Astrocyte of the cerebellum (primary cell): Measurements from ENCODE around the gene CD1C.
"Not testable (repeated sequence)": the region's sequence is repeated elsewhere in the genome, so short reads cannot be mapped to it uniquely, and the experiment has no call there.

Source experiments
- DNase-seq: peaks from one replicate; pipeline ENCODE4 v3.0.0-alpha.2; 2011; ENCODE audit warnings: low read depth
- H3K4me3 ChIP-seq: 2 replicates; pipeline ENCODE4 v1.5.1; 2011; ENCODE audit warnings: mild to moderate bottlenecking, low read depth, low read length, moderate library complexity
- in situ Hi-C: cut with HindIII; loops from 2 replicates; pipeline ENCODE4 v1.10.0; 2017; ENCODE audit warnings: low sequenced_read_pairs
- TF ChIP-seq, protein P1 (sequence below): IDR thresholded peaks from 2 replicates; pipeline ENCODE4 v1.5.1; 2012; ENCODE audit warnings: low read length, low read depth, moderate library complexity, mild to moderate bottlenecking; ENCODE audit errors: missing control alignments

CD1C gene

DNA sequence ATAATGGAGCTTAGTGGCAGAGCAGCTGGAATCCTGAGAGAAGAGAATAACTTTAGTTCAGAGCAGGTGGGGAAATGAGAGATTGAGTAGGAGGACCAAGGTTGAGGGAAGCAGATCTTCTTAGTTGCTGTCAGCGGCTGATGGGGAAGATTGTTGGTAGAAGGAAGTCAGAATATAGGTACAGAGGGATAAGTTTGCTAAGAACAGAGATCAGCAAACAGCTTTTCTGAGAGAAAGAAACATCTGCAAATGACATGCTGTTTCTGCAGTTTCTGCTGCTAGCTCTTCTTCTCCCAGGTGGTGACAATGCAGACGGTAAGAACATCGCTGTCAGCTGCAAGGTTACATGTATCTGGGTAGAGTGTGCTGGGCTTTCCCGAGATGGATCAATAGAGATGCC is at the start of gene CD1C:
CD1C (plus strand) TSS at position 113 of the 400 bp plus-strand sequence; CDS start at position 255, 142 bp downstream.
- in situ Hi-C loops = no loop called here
- H3K4me3 ChIP-seq = no peak within 1 kb of the TSS
- no peak for DNase-seq
- TF ChIP-seq, protein P1, sequence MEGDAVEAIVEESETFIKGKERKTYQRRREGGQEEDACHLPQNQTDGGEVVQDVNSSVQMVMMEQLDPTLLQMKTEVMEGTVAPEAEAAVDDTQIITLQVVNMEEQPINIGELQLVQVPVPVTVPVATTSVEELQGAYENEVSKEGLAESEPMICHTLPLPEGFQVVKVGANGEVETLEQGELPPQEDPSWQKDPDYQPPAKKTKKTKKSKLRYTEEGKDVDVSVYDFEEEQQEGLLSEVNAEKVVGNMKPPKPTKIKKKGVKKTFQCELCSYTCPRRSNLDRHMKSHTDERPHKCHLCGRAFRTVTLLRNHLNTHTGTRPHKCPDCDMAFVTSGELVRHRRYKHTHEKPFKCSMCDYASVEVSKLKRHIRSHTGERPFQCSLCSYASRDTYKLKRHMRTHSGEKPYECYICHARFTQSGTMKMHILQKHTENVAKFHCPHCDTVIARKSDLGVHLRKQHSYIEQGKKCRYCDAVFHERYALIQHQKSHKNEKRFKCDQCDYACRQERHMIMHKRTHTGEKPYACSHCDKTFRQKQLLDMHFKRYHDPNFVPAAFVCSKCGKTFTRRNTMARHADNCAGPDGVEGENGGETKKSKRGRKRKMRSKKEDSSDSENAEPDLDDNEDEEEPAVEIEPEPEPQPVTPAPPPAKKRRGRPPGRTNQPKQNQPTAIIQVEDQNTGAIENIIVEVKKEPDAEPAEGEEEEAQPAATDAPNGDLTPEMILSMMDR = no peak

DNA sequence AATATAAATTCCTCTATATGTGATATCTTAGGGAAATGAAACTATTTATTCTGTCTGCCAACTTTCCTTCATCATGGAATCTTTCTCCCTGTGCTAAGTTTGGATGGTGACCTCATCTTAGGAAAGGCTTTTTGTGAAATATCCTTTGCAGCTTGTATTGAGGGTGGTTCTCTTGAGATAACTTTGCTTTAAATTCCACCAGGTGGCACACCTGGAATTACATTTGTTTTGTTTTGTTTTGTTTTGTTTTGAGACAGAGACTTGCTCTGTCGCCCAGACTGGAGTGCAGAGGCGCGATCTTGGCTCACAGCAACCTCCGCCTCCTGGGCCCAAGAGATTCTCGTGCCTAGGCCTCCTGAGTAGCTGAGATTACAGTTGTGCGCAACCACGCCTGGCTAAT is 43.1 kb upstream of the CD1C start:
- in situ Hi-C loops = no loop called here
- H3K4me3 ChIP-seq = no peak overlapping the region
- DNase-seq = no peak
- TF ChIP-seq, protein P1 = no peak

DNA sequence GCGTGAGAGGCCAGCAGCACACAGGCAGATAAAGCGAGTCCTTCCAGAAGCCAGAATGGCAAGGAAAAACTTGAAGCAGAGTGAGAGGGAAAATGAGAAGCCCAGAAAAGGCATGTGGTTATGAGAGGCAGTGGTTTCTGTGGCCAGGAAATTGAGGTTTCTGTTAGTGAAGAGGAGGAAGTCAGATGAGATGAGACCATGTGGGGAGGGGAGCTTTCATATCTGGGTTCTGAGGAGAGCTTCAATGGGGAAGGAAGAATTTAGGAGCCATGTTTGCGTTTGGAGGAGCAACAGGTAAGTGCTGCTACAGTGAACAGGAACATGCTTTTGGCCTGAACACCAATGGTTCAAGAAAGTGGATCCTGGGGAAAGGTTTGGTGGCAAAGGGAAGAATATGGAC is 41.6 kb upstream of the CD1C start:
- DNase-seq = no peak
- TF ChIP-seq, protein P1 = no peak
- in situ Hi-C loops = no loop called here
- H3K4me3 ChIP-seq = no peak overlapping the region

DNA sequence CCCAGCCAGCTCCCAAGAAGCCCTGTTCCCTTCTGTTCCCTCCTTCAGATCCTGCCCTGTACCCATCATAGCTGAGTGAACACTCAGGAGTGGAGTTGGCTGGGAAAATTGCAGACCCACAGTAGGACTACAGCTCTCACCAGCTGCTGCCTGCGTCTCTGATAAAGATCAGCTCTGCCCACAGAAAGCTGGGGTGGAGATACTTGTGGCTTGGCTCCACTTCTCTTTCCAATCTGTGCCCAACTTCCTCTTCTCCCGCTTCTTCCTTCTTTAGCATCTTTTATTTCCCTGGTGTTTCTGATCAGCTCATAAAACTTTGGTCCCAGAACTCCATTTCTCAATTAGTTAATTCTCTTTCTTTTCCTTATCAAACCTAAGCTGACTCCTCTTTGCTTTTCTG is 41.0 kb upstream of the CD1C start:
- TF ChIP-seq, protein P1 = no peak
- DNase-seq = no peak
- no peak overlapping the region for H3K4me3 ChIP-seq
- in situ Hi-C loops = no loop called here

DNA sequence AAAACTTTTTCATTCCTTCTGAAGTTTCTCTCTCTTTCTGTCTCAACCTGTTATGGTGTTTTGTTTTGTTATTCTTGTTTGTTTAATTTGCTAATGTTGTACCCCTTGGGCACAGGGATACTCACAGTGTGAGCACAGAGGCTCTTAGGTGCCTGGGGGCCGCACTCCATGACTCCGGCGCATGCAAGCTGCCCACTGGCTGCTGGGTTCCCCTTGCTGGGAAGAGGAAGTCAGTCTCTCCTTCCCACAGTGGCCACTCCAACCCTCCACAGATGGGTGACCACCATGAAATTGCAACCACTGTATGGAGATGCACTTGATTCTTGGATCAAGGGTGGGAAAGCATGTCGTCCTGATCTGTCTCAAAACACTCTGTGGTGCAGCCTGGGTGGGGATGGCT is 40.1 kb upstream of the CD1C start:
- DNase-seq = no peak
- in situ Hi-C loops = no loop called here
- no peak overlapping the region for H3K4me3 ChIP-seq
- TF ChIP-seq, protein P1 = no peak

DNA sequence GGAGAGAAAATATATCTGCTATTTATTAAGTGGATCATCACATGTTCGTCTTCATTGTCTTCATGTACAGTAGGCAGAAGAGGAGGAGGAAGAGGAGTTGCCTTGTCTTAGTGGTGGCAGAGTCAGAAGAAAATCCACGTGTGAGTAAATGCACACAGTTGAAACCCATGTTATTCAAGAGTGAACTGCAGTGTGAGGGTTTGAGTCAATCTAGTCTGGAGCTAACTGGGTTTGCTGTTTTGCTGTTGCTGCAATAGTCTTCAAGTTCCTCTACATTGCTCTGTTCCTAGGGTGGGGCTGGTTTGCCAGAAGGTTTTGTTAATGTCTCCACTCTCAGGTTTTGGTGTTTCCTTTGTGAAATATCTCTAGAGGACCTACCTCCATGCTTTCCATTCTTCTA is 38.6 kb upstream of the CD1C start:
- DNase-seq = no peak
- H3K4me3 ChIP-seq = no peak overlapping the region
- in situ Hi-C loops = no loop called here
- TF ChIP-seq, protein P1 = no peak

DNA sequence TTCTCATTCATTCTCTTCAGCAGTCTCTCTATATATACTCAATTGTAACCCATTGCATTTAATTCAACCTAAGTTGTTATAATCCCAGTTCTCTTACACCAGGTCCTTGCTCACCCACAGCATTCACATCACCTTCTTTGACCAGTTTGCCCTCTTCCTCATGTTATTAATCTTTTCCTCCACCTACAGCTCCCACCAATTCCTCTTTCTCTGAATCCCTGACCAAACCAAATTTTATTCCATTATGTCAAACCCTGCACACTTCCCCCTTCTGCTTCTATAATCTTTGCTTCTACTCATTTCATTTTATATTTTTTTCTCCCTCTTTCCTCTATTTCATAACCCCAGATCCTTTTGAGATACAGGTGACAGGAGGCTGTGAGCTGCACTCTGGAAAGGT is 34.1 kb upstream of the CD1C start:
- no peak overlapping the region for H3K4me3 ChIP-seq
- TF ChIP-seq, protein P1 = no peak
- no peak for DNase-seq
- in situ Hi-C loops = no loop called here

DNA sequence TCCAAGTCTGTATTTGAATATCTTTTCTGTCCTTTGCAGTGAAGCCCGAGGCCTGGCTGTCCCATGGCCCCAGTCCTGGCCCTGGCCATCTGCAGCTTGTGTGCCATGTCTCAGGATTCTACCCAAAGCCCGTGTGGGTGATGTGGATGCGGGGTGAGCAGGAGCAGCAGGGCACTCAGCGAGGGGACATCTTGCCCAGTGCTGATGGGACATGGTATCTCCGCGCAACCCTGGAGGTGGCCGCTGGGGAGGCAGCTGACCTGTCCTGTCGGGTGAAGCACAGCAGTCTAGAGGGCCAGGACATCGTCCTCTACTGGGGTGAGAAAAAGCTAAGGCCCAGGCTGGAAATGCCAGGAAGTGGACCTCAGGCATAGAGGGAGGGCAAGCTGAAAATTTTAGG is 33.0 kb upstream of the CD1C start:
- H3K4me3 ChIP-seq, in situ Hi-C loops, DNase-seq: not testable (repeated sequence)
